Natural killer cell (primary cell): ENCODE data around the gene SV2C. TPM values are rescaled to one million over a fixed set of nuclear protein-coding genes. Genes with fewer than 3 reads are reported as not detected.

Source experiments
- ATAC-seq, 3 donors: fragments of 150-1000 bp in 2 of 3; fragments of 200-7000 bp in 1 of 3; cut with Tn5 transposase; 1 replicate in 1 of 3; 2 replicates in 2 of 3; pipeline ENCODE4 v1.10.0; 2021; ENCODE audit warnings: mild to moderate bottlenecking in 2 of 3, moderate library complexity in 2 of 3
- DNase-seq, 2 donors: peaks; one replicate each; pipeline versions ENCODE4 v3.0.0 to v3.0.0-alpha.2; 2013 to 2021; ENCODE audit warnings: mixed read lengths in 1 of 2
- H3K27ac ChIP-seq: one replicate; pipeline ENCODE4 v1.5.1; 2013; ENCODE audit warnings: mild to moderate bottlenecking, low read length
- H3K27me3 ChIP-seq: one replicate; pipeline ENCODE4 v1.6.1; 2013; ENCODE audit warnings: low read length; ENCODE audit not compliant: control insufficient read depth, insufficient read depth
- H3K36me3 ChIP-seq: one replicate; pipeline ENCODE4 v1.6.1; 2013; ENCODE audit warnings: low read length; ENCODE audit not compliant: control insufficient read depth, insufficient read depth
- H3K4me1 ChIP-seq: one replicate; pipeline ENCODE4 v1.6.1; 2013; ENCODE audit warnings: low read length; ENCODE audit not compliant: control insufficient read depth, insufficient read depth
- H3K4me3 ChIP-seq: one replicate; pipeline ENCODE4 v1.5.1; 2013; ENCODE audit warnings: low read length
- H3K9me3 ChIP-seq: one replicate; pipeline ENCODE4 v1.6.1; 2013; ENCODE audit warnings: low read length; ENCODE audit not compliant: control insufficient read depth, insufficient read depth
- H3K27ac Mint-ChIP-seq, 2 donors: one replicate each; pipeline ENCODE4 v1.8.0; 2022; ENCODE audit warnings: mild to moderate bottlenecking in 2 of 2, mixed read lengths in 2 of 2, moderate library complexity in 1 of 2
- H3K27me3 Mint-ChIP-seq, 2 donors: one replicate each; pipeline ENCODE4 v1.8.0; 2022; ENCODE audit warnings: low read depth in 2 of 2, mixed read lengths in 2 of 2
- H3K36me3 Mint-ChIP-seq: one replicate; pipeline ENCODE4 v1.8.0; 2022; ENCODE audit warnings: mixed read lengths
- H3K4me1 Mint-ChIP-seq, 2 donors: one replicate each; pipeline ENCODE4 v1.8.0; 2022; ENCODE audit warnings: mixed read lengths in 2 of 2
- H3K4me3 Mint-ChIP-seq: one replicate; pipeline ENCODE4 v1.8.0; 2022; ENCODE audit warnings: mild to moderate bottlenecking, moderate library complexity, mixed read lengths
- H3K9me3 Mint-ChIP-seq, 2 donors: one replicate each; pipeline ENCODE4 v1.8.0; 2022; ENCODE audit warnings: mixed read lengths in 2 of 2
- CTCF ChIP-seq: fragments of 200-600 bp; IDR thresholded peaks from one replicate; pipeline ENCODE4 v1.8.0; 2022; ENCODE audit warnings: antibody characterized with exemption
- WGBS: methylation state at CpG from one replicate; pipeline ENCODE4 v1.1.7; 2013; ENCODE audit warnings: missing lambda C conversion rate; ENCODE audit not compliant: insufficient coverage; 5-methylcytosine and 5-hydroxymethylcytosine counted together
- intact Hi-C: fragments of 100-400 bp; cut with micrococcal nuclease; formaldehyde crosslinking; loops from one replicate; pipeline ENCODE4 v1.14.2; 2022
- total RNA-seq, 4 donors: library from RNA; stranded (reverse); fragments of 120-200 nt in 1 of 4; gene quantifications; one replicate each; pipeline versions ENCODE4 v1.2.3 to v1.2.4, GENCODE V29; 2013 to 2022

Gene SV2C
- total RNA-seq, 3 donors from 2014 or later (not counting 1 experiment from before 2014, with no cell fraction given): not detected

- H3K9me3 ChIP-seq: no peaks in the 10 kb centered on the region
- no peak overlapping the region for H3K27ac ChIP-seq
- ATAC-seq (no peak), DNase-seq (no peak)
- peaks cover 12 to 15% of the 10 kb centered on the region in 2 donors for H3K27me3 Mint-ChIP-seq
- H3K36me3 Mint-ChIP-seq: no peaks in the 10 kb centered on the region
- H3K4me3 ChIP-seq: no peak overlapping the region
- H3K27me3 ChIP-seq: no peaks in the 10 kb centered on the region
- WGBS: 73% methylated on average over 5 of the region's 6 CpGs
- H3K9me3 Mint-ChIP-seq: no peaks in the 10 kb centered on the region
- no peak for TF ChIP-seq CTCF
- H3K4me1 ChIP-seq: no peaks in the 10 kb centered on the region
- H3K4me1 Mint-ChIP-seq: peaks cover 0 to 6% of the 10 kb centered on the region in 2 donors
- intact Hi-C loops: no loop called here
- no peak overlapping the region for H3K27ac Mint-ChIP-seq
- H3K4me3 Mint-ChIP-seq: no peak overlapping the region
- no peaks in the 10 kb centered on the region for H3K36me3 ChIP-seq
Observed at GRCh38 chr5:76199336-76200318, 116.4 kb downstream of the SV2C start.

- H3K4me3 Mint-ChIP-seq: no peak overlapping the region
- H3K36me3 Mint-ChIP-seq: no peaks in the 10 kb centered on the region
- H3K36me3 ChIP-seq: no peaks in the 10 kb centered on the region
- H3K9me3 ChIP-seq: no peaks in the 10 kb centered on the region
- ATAC-seq: no peak
- H3K4me1 ChIP-seq: no peaks in the 10 kb centered on the region
- 95% methylated on average over 2 of the region's 5 CpGs for WGBS
- intact Hi-C loops: no loop called here
- DNase-seq: no peak
- H3K27ac Mint-ChIP-seq: no peak overlapping the region
- peaks cover 10% of the 10 kb centered on the region in 2 donors for H3K27me3 Mint-ChIP-seq
- no peak overlapping the region for H3K27ac ChIP-seq
- H3K27me3 ChIP-seq: no peaks in the 10 kb centered on the region
- TF ChIP-seq CTCF: no peak
- H3K9me3 Mint-ChIP-seq: no peaks in the 10 kb centered on the region
- H3K4me1 Mint-ChIP-seq: peaks cover 0 to 6% of the 10 kb centered on the region in 2 donors
- no peak overlapping the region for H3K4me3 ChIP-seq
Observed at GRCh38 chr5:76202182-76202581, 119.0 kb downstream of the SV2C start.

GRCh38 chr5:76204191-76204590 is 121.0 kb downstream of the SV2C start:
- DNase-seq (no peak), ATAC-seq (no peak)
- Histone ChIP-seq H3K9me3 (no peaks in the 10 kb centered on the region), H3K27me3 (no peaks in the 10 kb centered on the region), H3K27ac (no peak overlapping the region), H3K4me1 (no peaks in the 10 kb centered on the region), H3K4me3 (no peak overlapping the region), H3K36me3 (no peaks in the 10 kb centered on the region)
- peaks cover 0 to 5% of the 10 kb centered on the region in 2 donors for H3K4me1 Mint-ChIP-seq
- intact Hi-C loops: no loop called here
- no peaks in the 10 kb centered on the region for H3K36me3 Mint-ChIP-seq
- H3K27ac Mint-ChIP-seq: no peak overlapping the region
- no peak for TF ChIP-seq CTCF
- WGBS: no CpG with 5 or more reads among the region's 1 CpG
- no peaks in the 10 kb centered on the region for H3K9me3 Mint-ChIP-seq
- H3K27me3 Mint-ChIP-seq: peaks cover 6 to 10% of the 10 kb centered on the region in 2 donors
- no peak overlapping the region for H3K4me3 Mint-ChIP-seq
